ENCODE results near the gene NARF.
A peak's percentile ranks its signal among the peaks of the same experiment; 100 is the strongest.
"Not testable (repeated sequence)": the region's sequence is repeated elsewhere in the genome, so short reads cannot be mapped to it uniquely, and the experiment has no call there.

Gene NARF

DNA sequence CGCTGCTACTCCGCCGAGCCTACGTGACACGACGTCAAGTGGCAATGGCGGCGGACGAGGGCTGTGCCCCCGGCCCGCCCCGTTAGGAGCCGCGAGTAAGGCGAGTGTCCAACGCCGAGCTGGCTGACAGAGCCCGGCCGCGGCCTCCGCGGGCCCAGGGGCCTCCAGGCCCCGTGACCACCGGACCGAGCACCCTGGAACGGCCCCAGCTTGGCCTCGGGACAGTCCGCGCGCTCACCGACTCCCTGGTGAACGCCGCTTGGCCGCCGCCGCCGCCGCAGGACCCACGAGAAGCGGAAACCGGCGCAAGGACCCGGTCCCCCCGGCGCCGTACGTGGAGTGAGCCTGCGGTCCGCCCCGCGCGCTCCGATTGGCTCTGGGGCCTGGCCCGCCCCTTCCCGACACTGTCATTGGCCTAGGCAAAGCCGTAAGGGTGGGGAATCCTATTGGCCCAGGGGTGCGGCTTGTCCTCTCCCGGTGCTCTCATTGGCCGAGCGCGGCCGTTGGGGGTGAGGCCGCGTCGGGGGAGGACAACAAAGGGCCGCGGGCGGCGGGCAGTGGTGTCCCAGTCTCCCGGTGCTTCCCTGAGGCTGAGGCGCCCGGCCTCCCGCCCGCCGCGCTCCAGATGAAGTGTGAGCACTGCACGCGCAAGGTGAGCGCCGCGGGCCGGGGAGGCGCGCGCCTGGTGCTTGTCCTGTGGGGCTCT lies at the start of gene NARF:
Gene NARF, plus strand, starts transcription at position 563 of the 706 bp plus-strand sequence. Its CDS starts 63 bp downstream, at position 626.
- peak; percentile 98 for DNase-seq

DNA sequence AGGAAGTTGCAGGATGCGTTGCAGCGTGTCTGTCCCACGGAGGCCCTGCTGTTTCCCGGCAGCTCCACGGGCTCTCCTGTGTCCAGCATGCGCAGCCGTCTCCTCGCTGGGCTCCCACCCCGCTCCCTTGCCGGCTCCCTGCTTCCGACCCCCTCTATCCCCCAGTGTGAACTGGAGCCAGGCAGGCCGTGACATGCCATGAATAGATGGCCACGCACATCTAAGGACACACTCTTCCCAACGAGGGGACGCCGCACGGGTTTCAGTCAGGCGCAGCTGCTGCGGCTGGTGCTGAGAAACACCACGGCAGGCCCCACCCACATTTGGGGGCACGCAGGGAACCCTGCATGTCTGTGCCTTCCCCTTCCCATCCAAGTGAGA lies 49.6 kb upstream of the NARF start:
- no peak for DNase-seq

DNA sequence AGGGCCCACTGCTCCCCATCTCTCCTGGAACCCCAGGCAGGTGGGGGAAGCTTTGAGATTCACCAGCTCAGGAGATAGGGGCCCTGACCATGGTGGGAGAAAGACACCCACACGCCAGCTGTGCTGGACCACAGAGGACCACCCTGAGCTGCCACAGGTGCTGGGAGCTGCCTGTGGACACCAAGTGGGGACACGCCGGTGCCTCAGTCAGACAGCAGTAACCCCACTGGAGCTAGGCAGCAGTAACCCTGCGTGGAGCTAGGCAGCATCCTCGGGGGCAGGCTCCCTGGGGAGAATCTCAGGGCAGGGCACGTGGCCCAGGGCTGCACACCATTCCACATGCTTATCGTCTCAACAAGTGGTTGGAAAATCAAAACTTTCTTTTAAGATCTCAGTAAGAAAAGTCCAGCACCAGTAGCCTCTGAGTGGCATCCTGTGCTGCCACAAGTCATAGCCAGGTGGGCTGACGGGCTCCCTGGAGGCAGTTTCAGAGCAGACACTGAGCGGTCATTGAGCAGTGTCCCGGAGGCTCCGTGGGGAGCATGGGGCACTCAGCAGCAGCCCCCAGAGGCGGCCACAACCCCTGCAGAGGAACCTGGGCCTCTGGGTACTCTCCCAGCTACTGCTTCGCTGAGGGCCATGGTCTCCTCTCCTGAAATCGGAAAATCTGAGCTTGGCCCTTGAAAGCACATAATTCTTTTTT lies 48.4 kb upstream of the NARF start:
- DNase-seq = no peak

DNA sequence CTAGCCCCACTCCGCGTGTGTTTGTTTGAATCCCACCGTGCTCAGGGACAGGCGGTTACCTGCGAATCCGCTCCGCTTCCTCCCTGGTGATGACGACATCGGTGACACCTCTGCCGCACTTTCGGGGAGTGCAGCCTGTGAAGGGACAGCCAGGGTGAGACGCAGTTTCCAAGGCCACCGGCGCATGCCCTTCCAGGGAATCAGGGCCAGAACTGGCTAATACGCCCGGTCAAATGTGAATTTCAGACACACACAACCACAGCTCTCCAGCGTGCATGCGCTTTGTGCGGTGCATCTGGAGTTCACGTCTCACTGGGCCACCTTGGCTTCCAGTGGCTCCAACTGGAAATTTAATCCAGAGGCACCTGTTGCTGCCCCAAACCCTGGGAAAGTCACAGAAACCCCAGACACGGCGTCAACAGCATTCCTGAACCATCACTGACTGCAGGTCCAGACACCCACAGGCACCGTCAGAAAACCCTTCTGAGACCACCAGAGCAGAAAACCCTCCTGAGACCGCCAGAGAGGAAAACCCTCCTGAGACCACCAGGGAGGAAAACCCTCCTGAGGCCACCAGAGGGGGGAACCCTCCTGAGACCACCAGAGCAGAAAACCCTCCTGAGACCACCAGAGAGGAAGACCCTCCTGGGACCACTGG lies 47.0 kb upstream of the NARF start:
- DNase-seq = no peak

DNA sequence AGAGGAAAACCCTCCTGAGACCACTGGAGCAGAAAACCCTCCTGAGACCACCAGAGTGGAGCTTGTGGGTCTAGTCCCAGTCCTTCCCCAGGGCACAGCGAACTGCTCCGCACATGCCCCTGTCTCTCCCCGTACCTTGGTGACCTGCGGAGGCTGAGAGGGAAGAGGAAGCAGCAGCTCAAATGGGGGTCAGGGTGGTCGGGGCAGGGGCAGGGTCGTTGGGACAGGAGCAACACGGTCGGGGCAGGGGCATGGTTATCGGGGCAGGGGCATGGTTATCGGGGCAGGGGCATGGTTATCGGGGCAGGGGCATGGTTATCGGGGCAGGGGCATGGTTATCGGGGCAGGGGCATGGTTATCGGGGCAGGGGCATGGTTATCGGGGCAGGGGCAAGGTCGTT lies 46.5 kb upstream of the NARF start:
- not testable (repeated sequence) for DNase-seq

DNA sequence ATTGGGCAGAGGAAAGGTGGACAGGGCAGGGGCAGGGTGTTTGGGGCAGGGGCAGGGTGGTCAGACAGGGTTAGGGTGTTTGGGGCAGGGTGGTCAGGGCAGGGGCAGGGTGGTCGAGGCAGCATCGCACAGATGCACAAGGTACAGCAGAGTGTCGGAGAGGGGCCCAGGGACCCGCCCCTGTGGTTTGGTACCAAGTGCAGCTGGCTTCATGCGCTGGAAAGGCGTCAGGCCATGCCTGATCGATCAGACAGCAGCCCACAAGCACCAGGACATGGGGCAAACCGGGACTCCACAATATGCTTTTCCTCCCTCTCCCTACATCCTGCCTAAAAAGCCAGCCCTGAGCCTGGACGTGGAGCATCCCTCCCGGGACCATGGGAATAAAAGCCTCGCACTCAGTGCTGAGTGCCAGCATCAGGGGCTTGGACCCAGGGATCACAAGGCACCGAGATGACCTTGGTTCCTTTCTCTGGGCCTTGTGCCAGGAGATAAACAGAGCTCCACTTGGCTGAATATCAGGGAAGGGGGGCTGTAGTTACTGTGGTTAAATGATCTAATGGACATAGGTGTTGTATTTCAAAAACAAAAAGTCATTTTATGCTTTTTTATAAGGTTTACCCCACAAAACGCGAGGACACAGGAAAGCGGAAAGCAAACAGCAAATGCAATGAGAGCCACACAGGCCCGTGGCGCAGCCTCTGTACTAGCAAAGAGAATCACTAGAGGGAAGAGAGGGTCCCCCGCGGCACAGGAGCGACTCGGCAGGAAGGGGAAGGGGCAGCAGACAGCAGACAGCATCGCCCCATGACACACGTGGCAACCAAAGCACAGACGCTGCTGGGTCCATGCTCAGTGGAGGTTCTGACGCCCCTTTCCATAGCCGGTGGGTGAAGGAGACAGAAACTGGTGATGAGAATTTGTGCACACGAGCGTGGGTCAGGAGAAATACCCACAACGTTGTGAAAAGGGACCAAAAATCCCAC lies 45.7 kb upstream of the NARF start:
- no peak for DNase-seq

DNA sequence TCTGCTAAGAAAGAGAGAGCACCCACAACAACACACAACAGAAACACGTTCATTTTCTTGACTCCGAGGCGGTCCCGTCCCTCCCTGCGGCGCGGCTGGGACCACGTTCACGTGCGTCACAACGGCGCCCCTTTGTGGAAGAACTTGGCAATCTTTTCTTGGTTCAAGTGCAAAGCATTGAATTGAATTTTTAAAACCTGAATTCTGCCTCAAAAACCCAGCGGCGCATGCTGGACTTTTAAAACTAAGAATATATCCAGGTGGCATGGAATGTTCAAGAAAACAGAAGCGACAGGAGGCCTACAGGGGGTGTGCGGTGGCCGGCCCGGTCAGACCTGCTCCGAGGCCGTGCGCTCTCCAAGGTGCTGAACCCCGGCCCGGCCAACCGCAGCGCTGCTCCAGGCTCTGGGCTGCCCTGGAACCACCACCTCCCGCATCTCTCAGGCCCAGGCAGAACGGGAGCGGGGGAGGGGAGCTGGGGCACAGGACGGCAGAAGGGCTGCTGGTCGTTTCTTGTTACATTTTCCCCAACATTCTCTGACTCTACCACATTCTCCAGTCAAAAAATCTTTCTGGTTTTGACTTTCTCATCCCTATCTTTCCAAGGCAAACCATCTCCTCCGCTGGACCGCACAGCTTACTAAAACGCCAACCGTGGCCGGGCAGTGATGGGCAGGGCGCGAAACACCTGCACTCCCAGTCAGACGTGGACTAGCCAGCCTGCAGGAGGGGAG lies 43.8 kb upstream of the NARF start:
- peak; percentile 84 for DNase-seq

DNA sequence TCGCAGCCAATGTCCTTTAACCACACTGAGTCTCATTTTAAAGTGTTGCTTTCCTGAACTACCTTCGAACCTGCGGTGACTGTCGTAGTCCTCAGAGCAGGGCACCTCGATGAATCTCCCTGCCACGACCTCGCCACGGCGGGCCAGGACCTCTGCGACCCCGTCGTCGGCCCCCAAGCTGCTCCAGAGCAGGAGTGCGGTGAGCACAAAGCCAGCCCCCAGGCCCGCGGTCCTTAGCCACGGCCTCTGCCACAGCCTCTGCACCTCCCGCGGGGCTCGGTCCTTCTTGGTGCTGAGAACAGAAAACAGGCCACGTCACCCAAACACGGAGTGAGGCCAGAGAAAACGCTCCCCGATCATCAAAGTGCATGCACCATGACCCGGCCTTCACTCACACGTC lies 43.2 kb upstream of the NARF start:
- no peak for DNase-seq

DNA sequence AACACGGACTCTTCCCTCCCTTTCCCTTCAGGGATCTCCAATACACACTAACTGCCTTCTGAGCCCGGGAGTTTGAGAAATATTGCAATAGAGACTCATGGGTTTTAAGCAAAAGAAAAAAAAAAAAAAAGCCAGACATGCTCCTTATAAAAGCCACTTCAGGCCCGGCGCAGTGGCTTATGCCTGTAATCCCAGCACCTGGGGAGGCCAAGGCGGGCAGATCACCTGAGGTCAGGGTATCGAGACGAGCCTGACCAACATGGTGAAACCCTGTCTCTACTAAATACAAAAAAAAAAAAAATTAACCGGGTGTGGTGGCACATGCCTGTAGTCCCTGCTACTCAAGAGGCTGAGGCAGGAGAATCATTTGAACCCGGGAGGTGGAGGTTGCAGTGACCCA lies 42.8 kb upstream of the NARF start:
- no peak for DNase-seq

DNA sequence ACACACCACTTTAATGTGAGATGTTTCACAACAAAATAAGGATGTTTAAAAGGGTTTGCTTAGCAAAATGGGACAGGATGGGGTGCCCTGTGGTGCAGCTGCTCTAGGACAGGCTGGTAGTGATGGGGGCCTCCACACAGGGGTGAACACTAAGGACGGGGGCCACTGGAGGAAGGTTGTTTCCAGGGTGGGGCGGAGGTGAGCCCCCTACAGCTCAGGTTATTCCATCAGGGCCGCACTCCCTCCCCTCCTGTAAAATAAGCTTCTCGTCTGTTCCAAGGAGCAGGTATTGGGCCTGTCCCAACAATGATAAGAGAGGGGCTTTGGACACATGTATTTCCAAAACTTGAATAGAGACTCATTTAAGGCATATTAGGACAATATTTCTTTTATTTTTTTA lies 42.3 kb upstream of the NARF start:
- DNase-seq = no peak

DNA sequence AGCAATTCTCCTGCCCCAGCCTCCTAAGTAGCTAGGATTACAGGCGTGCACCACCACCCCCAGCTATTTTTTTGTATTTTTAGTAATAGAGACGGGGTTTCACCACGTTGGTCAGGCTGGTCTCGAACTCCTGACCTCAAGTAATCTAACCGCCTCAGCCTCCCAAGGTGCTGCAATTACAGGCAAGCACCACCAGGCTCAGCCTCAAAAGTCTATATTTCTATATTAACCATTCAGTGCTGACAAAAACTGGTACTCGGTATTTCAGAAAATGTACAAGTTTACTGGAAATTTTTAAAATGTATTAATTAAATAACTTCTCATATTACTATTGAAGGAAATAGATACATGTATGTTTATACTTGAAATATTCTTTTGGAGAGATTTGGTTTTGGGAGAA lies 41.8 kb upstream of the NARF start:
- DNase-seq = no peak

DNA sequence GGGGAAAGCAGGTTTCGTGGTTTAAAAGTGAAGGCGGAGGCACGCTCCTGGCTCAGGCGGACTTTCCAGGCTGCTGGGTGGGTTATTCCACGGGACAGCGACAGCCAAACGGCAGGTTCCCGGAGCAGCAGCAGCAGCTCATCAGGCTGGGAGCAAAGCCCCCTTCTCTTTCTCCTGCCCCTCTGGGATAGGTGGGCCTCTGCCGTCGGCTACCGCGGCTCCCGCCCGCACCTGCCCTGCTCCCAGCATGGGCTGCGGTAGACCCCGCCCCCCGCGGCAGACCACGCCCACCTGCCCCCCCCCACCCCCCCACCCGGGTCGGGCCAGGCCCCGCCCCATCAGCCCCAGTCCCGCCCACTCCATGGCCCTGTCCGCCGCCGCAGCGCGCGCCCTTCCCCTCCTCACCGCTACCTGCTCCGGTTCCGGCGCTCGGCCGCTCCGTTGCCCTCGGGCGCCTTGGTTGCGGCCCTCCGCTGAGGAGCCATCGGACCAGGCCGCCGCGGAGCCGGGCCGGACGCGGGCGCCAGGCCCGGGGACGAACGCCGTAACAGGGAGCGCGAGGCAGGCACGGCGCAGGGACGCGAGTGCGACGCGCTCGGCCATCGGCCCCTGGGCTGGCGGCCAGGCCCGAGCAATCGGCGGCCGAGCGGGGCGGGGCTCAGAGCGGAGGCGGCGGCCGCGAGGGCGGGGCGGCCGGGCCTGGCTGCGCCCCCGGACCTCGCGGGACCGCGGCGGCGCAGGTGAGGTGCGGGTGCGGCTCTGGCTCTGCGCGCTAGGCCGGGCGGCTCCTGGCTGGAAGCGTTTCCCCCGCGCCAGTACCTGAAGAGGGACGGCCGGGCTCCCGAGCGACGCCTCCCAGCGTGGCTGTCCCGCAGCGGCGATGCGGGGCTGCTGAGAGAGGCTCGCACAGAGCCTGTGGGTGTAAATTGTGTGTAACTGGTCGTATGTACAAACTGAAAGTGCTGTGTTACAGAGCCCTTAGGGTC lies 40.2 kb upstream of the NARF start, which contains the start of the genes HEXD and OGFOD3:
Gene HEXD, plus strand, starts transcription at position 347 of the 986 bp plus-strand sequence. CDS start 1,453 bp downstream, outside the sequence.
Gene OGFOD3, minus strand, starts transcription at position 586 of the 986 bp plus-strand sequence. Its CDS starts 101 bp downstream, at position 485.
- DNase-seq = peak; percentile 31

DNA sequence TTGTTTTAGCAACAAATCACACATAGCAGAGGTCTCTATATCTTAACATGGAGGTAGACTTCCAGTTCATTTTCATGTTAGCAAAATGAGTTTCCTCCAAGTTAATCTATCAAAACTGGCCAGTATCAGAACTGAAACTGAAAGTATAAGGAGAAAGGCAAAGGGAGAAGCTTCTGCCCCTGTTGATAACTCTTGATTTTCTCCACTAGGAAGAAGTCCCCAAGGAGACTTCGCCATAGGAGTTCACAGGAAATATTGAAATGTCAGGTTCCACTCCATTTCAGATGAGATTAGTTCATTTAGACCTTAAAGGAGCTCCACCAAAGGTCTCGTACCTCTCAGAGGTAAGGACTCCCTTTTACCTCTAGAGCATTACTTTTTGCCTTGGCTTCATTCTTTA lies 39.0 kb upstream of the NARF start:
- DNase-seq = no peak

DNA sequence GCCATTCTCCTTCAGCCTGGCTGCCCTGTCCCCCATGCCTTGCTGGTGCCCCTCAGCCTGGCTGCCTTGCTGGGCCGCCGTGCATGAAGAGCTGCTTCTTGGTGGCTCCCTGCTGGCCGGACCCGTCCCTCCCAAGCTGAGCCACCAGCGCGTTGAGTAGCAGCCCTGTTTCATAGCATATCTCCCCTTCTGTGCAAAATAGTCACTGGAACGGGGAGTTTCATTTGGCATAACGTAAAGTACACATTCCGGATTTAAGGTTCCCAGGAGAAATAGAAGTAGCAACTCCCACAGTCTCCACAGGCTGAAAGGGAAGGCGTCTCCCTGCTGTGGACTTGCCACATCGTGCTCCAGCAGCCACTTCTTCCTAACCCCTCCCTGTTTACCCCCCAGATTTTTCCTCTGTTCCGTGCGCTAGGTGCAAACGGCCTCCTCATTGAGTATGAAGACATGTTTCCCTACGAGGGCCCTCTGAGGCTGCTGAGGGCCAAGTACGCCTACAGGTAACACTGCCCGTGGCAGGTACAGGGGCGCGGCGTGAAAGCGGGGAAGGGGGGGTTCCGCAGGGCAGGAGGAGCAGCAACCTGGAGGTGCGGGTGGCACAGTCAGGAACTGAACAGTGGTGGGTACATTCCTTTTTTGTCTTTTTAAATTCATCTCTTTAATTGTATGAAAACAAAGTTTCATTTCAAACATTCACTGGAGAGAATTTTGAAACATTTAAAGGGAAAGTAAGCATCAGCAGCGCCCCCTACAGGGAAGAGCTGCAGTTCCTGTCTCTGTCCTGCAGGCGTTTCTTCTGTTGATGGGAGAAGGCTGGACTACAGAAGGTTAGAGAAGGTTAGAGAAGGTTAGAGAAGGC lies 34.3 kb upstream of the NARF start:
- DNase-seq = peak; percentile 78

DNA sequence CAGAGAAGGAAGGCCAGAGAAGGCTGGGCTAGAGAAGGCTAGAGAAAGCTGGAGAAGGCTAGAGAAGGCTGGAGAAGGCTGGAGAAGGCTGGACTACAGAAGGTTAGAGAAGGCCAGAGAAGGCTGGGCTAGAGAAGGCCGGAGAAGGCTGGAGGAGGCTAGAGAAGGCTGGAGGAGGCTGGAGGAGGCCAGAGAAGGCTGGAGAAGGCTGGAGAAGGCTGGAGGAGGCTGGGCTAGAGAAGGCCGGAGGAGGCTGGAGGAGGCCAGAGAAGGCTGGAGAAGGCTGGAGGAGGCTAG lies 33.7 kb upstream of the NARF start:
- DNase-seq = no peak

DNA sequence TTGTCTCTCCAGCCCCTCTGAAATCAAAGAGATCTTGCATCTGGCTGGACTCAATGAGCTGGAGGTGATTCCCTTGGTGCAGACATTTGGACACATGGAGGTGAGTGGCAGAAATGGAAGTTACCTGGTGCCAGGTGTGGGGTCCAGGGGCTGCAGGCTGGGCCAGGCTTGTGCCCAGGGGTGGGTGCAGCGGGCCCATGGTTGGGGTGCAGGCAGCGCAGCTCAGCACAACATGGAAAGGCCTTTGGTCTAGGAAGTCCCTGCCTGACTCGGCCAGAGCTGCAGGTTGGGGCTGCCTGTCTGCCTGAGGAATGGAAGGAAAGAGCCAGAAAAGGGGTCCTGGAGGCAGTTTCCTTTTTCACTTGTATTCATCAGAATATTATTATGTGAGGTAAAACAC lies 30.0 kb upstream of the NARF start:
- DNase-seq = no peak

DNA sequence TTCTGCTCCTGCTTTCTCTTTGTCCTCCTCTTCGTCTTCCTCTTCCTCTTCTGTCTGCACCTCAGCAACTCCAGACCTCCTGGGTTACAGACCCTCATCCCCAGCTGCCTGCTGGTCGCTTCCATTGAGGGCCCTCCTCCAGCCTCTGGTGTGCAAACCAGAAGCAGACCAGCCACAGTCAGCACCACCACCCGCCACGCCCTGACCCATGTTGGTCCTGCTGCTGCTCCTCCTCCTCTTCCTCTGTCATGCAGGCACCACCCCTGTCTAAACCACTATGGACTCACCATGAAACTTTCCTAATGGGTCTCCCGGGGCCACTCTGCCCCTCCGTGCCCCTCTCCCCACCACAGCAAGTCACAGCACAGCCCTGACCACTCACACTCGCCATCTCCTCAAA lies 28.7 kb upstream of the NARF start:
- no peak for DNase-seq

DNA sequence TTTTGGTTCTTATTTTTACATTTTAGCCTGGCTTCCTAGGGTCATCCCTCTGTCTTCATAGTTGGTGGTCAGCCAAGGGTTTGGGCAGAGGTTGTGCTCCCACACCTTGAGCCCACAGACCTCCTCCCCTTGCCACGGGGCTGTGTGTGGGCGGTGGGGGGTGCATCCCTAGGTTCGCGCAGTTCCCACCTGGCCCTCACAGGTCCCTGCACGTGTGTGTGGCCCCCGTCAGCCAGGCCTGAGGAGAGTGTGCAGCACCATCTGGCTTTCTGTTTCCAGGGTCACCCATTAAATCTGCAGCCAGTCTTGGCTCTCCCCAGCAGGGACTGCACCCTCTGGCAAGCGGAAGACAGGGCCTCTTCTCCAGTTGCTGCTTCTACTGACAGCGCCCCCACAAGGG lies 26.5 kb upstream of the NARF start:
- no peak for DNase-seq

DNA sequence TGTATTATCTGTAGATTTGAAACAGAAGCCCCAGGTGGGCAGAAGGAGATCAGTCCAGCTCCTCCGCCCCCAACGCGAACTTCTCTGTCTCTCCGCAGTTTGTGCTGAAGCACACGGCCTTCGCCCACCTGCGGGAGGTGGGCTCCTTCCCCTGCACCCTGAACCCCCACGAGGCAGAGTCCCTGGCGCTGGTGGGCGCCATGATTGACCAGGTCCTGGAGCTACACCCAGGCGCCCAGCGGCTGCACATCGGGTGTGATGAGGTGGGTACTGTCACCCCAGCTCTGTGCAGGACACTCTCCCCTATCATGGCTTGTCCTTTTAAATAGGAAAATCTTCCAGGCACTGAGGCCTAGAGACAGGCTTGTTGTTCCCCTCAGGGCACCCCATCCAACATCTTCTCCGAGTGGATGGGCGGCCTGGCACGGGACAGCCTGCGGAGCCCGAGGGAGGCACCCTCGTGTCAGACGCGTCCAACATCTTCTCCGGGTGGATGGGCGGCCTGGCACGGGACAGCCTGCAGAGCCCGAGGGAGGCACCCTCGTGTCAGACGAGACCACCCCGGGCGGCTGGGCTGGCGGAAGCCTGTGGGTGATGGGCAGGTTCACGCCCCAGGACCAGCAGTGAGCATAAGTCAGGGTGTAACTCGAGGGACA lies 24.9 kb upstream of the NARF start:
- DNase-seq = no peak
